Measurements from ENCODE around the gene RASGEF1B.

Gene RASGEF1B

GRCh38 chr4:81460834-81461233 lies 10.9 kb downstream of the RASGEF1B start:
- DNase-seq: no peak

- DNase-seq: no peak
These were observed 11.5 kb downstream of the RASGEF1B start for GRCh38 chr4:81460191-81460701.

DNA sequence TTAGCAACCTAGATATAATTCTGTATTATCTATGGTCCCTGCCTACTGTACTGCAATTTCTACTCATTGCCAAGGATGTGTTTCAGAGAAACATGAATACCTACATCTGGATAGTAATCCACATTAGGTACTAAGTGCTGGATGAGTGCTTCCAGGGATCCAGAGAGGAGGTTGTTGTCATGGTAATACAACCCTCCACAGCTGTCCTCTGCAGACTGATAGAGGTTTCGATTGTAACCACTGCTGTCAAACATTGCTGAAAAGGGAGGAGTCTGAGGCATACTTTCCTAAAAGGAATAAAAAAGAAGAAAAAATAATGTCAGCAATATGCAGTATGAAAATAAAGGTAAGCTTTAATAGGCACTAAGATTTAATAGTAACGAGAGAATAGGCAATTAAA lies 12.5 kb downstream of the RASGEF1B start:
- no peak for DNase-seq

DNA sequence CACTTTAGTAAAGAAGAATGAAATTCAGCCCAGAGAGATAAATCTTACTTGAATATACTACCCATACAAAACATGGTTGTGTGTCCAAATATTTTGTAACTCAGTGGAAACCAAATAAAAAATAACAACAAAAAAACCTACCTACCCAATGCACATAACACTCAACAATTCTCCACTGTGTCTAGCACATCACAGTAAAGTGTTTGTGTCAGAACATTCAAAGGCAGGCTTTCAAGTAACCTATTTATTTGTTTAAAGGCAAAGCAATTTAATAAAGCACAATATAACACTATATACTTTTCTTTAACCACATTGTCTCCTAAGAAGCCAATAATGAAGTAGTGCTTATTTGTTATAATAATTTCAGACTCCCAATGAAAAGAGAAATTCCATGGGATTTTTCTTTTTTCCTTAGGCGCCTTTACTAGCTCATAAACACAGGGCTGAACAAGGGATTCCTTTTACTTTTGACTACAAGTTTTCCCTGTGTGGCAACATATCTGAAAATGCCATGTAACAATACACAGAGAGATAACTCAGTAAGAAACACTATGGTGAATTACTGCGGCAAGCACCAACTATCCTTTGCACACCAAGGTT lies 13.7 kb downstream of the RASGEF1B start:
- no peak for DNase-seq

DNA sequence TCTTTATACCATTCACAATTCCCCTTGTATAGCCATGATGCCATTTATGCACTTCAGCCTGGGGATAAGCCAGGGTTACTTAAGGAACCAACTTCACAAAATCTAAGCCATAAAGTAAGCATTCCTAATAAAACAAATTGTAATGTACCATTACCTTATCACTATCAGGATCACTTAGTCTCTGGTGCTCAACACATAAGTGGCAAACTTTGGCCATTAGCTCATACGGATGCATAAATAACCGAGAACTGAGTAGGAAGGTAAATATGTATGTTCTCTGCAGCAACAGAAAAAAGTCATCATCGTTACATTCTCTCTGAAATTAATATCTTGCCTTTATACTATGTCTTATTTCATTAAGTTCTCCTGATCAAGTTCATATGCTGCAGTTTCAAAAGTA lies 14.4 kb downstream of the RASGEF1B start:
- DNase-seq: no peak

DNA sequence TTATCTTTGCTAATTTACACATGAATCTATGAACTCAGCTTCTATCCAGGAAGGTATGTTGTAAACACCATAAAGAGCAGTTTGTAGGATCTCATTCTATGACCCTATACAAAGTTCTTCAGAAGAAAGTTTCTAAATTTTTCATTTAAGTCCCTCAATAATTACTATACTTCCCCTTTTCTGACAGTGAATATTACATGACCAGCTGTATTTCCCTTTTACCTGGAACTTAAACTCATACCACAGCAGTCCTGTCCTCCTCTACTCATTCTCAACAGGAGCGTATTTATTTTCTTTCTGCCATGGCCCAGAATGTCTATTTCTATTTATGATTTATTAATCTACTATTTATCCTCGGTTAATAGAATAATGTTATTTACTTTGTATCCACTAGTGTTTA lies 15.8 kb downstream of the RASGEF1B start:
- DNase-seq: no peak

GRCh38 chr4:81454948-81455347 lies 16.8 kb downstream of the RASGEF1B start:
- DNase-seq: no peak

GRCh38 chr4:81454499-81454898 lies 17.2 kb downstream of the RASGEF1B start:
- DNase-seq: peak; percentile 57

GRCh38 chr4:81453024-81453423 lies 18.7 kb downstream of the RASGEF1B start:
- DNase-seq: no peak

DNA sequence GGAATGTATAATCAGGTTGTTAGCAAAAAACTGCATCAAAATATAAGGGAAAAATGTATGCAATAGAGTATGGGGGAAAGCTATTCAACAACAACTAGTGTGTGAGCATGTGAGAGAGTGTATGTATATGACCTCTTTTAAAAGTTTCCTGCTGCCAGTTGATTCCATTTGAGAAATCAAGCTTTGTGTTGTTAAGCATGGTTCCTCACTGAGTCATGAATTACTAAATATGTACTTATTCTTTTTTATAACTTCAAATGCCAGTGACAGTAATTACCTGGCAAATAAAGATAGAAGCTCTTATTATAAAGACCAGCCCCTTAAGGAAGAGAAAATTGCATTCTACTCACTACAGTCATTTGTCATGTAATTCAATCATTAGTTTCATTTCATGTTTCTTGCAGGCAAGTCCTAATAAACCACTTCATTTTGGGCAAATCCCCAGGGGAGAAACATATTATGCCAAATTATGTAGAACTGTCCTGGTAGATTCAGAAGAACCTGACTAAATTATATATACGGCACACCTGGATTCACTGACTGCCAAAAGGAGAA lies 19.2 kb downstream of the RASGEF1B start:
- DNase-seq: no peak

GRCh38 chr4:81449015-81449414 lies 22.7 kb downstream of the RASGEF1B start:
- DNase-seq: no peak

GRCh38 chr4:81447566-81448229 lies 24.0 kb downstream of the RASGEF1B start:
- no peak for DNase-seq

DNA sequence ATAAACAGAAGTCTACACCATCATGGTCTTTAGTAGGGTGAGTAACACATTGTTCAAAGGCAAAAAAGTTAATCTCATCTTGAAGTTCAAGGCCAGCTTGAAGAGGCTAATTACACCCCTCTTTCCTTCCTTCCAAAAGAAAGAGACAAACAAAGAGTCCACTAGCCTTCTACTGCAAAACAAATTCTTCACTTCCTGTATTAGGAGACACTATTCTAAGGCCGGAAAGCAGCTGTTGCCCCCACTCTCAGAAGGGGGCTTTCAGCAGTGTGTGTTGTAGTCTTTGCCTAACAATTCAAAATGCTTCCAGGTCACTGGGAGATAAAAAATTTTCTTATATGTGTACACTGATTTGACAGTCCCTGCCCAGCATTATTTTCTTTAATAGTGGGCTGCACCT lies 25.1 kb downstream of the RASGEF1B start:
- DNase-seq: no peak

DNA sequence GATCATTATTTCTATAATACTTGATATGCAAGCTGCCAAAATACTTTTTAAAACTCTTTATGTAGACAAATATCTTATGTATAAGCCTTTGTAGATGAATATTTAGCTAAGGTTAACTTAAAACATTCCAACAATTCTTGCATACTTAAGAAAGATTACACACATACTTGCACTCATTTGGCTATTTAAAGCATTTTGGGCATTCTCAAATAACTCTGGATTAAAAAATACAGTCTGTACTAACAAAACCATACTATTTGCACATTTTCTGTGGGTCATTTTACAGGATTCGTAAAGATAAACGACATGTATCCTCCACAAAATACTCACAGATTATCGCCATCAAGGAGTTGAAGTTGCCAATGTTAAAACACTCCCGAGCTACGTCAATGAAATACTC lies 26.5 kb downstream of the RASGEF1B start:
- DNase-seq: no peak

GRCh38 chr4:81442484-81443085 lies 29.1 kb downstream of the RASGEF1B start:
- DNase-seq: no peak

DNA sequence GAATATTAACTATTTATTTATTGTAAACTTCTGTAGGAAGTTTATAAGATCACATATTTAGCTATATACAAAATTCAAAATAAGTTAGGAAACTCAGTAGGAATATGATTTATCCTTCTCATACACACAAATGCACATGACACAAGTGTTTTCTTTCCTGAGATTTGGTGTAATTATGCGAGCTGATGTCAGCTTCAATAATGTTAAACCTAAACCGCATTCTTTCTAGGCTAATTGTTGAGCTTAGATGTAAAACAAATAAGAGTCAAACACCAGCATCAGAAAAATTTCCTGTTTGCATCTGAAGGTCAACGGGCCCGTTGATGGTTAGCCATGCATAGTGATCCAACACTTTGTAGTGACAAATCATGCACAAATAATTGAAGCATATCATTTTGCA lies 30.8 kb downstream of the RASGEF1B start:
- DNase-seq: no peak

- DNase-seq: no peak
These were observed 34.6 kb downstream of the RASGEF1B start for GRCh38 chr4:81436941-81437574.

GRCh38 chr4:81436096-81436495 lies 35.6 kb downstream of the RASGEF1B start:
- DNase-seq: no peak

DNA sequence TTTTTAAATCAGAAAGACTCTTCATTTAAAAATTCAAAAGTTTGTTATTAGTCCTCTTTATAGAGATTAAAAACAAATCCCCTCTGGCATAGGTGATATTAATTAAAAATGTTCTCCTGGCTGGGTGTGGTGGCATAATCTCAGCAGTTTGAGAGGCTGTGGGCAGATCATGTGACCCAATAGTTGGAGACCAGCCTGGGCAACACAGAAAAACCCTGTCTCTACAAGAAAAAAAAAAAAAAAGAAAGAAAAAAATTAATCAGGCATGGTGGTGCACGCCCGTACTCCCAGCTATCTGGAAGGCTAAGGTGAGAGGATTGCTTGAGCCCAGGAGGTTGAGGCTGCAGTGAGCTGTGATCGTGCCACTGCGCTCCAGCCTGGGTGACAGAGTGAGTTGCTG lies 38.9 kb downstream of the RASGEF1B start:
- DNase-seq: no peak

GRCh38 chr4:81431971-81432370 lies 39.7 kb downstream of the RASGEF1B start:
- DNase-seq: no peak

DNA sequence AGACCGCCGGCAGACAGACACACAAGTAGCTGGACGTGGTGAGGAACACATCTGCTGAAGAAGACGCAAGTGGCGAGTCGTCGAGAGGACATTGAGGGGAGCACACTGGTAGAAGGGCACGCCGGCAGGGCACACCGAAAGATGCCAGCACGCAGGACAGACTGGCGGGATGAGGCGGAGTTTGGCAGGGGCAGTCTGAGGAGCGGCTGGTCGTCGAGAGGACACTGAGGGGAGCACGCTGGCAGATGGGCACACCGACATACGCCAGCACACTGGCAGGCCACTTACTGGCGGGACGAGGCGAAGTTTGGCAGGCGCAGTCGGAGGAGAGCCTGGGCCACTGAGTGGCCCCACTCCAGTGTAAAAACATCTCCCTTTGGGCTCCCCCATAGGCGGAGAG lies 42.1 kb downstream of the RASGEF1B start:
- DNase-seq: no peak

- DNase-seq: no peak
These were observed 42.7 kb downstream of the RASGEF1B start for GRCh38 chr4:81429031-81429430.

GRCh38 chr4:81428002-81428401 lies 43.7 kb downstream of the RASGEF1B start:
- DNase-seq: no peak

Data from stimulated activated CD4-positive, alpha-beta T cell treated with anti-CD3 and anti-CD28 coated beads, Interleukin-15, amount 100 ng/mL, for 24 hours (primary cell).